GM23338 (cell line): ENCODE results near the gene RFX4. TPM values are rescaled to one million over a fixed set of nuclear protein-coding genes. Genes with fewer than 3 reads are reported as not detected.

ENCODE experiments used
- ATAC-seq: fragments of 200-7000 bp; cut with Tn5 transposase; 3 replicates; pipeline ENCODE4 v1.9.1; 2020
- DNase-seq: peaks from one replicate; pipeline ENCODE4 v3.0.0-alpha.2; 2015; ENCODE audit warnings: low spot score
- H2AFZ ChIP-seq: fragments of 200-600 bp; sonication (generic); 2 replicates; pipeline ENCODE4 v1.8.0; 2016; ENCODE audit warnings: antibody characterized with exemption, mild to moderate bottlenecking, moderate library complexity
- H3F3A ChIP-seq: fragments of 200-600 bp; sonication (generic); replicated peaks from 2 replicates; pipeline ENCODE4 v1.8.0; 2017; ENCODE audit warnings: antibody characterized with exemption, mixed run types, low read depth
- H3K27ac ChIP-seq: fragments of 200-600 bp; sonication (generic); 2 replicates; pipeline ENCODE4 v1.6.1; 2016; ENCODE audit warnings: low read depth
- H3K27me3 ChIP-seq: fragments of 200-600 bp; sonication (generic); 2 replicates; pipeline ENCODE4 v1.8.0; 2016; ENCODE audit warnings: mild to moderate bottlenecking, mixed run types, moderate library complexity; ENCODE audit not compliant: insufficient read depth
- H3K36me3 ChIP-seq: fragments of 200-600 bp; sonication (generic); 2 replicates; pipeline ENCODE4 v1.8.0; 2016; ENCODE audit warnings: mild to moderate bottlenecking; ENCODE audit not compliant: insufficient read depth
- H3K4me1 ChIP-seq: fragments of 200-600 bp; sonication (generic); 2 replicates; pipeline ENCODE4 v1.8.0; 2016; ENCODE audit warnings: mild to moderate bottlenecking, moderate library complexity; ENCODE audit not compliant: insufficient read depth
- H3K4me2 ChIP-seq: fragments of 200-600 bp; sonication (generic); 2 replicates; pipeline ENCODE4 v1.7.1; 2017; ENCODE audit warnings: mixed run types
- H3K4me3 ChIP-seq: fragments of 200-600 bp; sonication (generic); 2 replicates; pipeline ENCODE4 v1.6.1; 2016; ENCODE audit warnings: mixed run types
- H3K79me2 ChIP-seq: fragments of 200-600 bp; sonication (generic); replicated peaks from 2 replicates; pipeline ENCODE4 v1.8.0; 2017; ENCODE audit warnings: mild to moderate bottlenecking; ENCODE audit not compliant: insufficient read depth
- H3K9me2 ChIP-seq: fragments of 200-600 bp; sonication (generic); 2 replicates; pipeline ENCODE4 v1.8.0; 2017; ENCODE audit not compliant: insufficient read depth
- H4K20me1 ChIP-seq: fragments of 200-600 bp; sonication (generic); replicated peaks from 2 replicates; pipeline ENCODE4 v1.8.0; 2017; ENCODE audit warnings: mild to moderate bottlenecking; ENCODE audit not compliant: insufficient read depth
- H3K27ac Mint-ChIP-seq: 2 replicates; pipeline ENCODE4 v1.8.0; 2020; ENCODE audit warnings: inconsistent platforms, mild to moderate bottlenecking, moderate library complexity, mixed read lengths
- H3K27me3 Mint-ChIP-seq: 3 replicates; pipeline ENCODE4 v1.8.0; 2022; ENCODE audit warnings: low read depth, mild to moderate bottlenecking, moderate library complexity, mixed read lengths, inconsistent platforms; ENCODE audit not compliant: insufficient read depth, poor library complexity
- H3K36me3 Mint-ChIP-seq: 3 replicates; pipeline ENCODE4 v1.8.0; 2021; ENCODE audit warnings: low read depth, mild to moderate bottlenecking, inconsistent platforms, moderate library complexity, mixed read lengths
- H3K4me1 Mint-ChIP-seq: 3 replicates; pipeline ENCODE4 v1.8.0; 2020; ENCODE audit warnings: mild to moderate bottlenecking, inconsistent platforms, mixed read lengths
- H3K4me3 Mint-ChIP-seq: 3 replicates; pipeline ENCODE4 v1.8.0; 2021; ENCODE audit warnings: moderate library complexity, mild to moderate bottlenecking, inconsistent platforms, mixed read lengths
- H3K9me3 Mint-ChIP-seq: 3 replicates; pipeline ENCODE4 v1.8.0; 2020; ENCODE audit warnings: moderate library complexity, mild to moderate bottlenecking, inconsistent platforms, mixed read lengths
- CREB1 ChIP-seq: fragments of 250-450 bp; sonication (Bioruptor Pico); IDR thresholded peaks from 2 replicates; pipeline ENCODE4 v1.5.0; 2020; ENCODE audit warnings: low read depth, mild to moderate bottlenecking, moderate library complexity
- CTCF ChIP-seq, 2 experiments: fragments of 200-600 bp in 1 of 2; sonication (generic) in 1 of 2; conservative IDR thresholded peaks; 2 replicates each; pipeline versions ENCODE4 v1.5.1 to v1.6.1; 2016 to 2017; ENCODE audit warnings: antibody characterized with exemption in 2 of 2, low read depth in 2 of 2, mild to moderate bottlenecking in 2 of 2, moderate library complexity in 1 of 2
- EZH2phosphoT487 ChIP-seq: fragments of 200-600 bp; sonication (generic); IDR thresholded peaks from one replicate; pipeline ENCODE4 v1.8.1; 2018; ENCODE audit warnings: antibody characterized with exemption; ENCODE audit not compliant: unreplicated experiment
- JUNB ChIP-seq: IDR thresholded peaks from one replicate; pipeline ENCODE4 v1.6.1; 2016; ENCODE audit warnings: antibody characterized with exemption; ENCODE audit not compliant: unreplicated experiment
- NANOG ChIP-seq: IDR thresholded peaks from 2 replicates; pipeline ENCODE4 v1.6.1; 2016; ENCODE audit warnings: antibody characterized with exemption, borderline replicate concordance
- REST ChIP-seq: IDR thresholded peaks from one replicate; pipeline ENCODE4 v1.6.1; 2018; ENCODE audit warnings: antibody characterized with exemption; ENCODE audit not compliant: unreplicated experiment
- ZNF114 ChIP-seq: fragments of 250-450 bp; sonication (Bioruptor Pico); IDR thresholded peaks from 2 replicates; pipeline ENCODE4 v1.5.0; 2020; ENCODE audit warnings: mild to moderate bottlenecking, moderate library complexity
- ZNF331 ChIP-seq: fragments of 250-450 bp; sonication (Bioruptor Pico); IDR thresholded peaks from 2 replicates; pipeline ENCODE4 v1.5.0; 2020; ENCODE audit warnings: low read depth, mild to moderate bottlenecking, moderate library complexity
- polyA plus RNA-seq: library from polyadenylated mRNA; unstranded; fragments of >200 nt; fragmentation: Nextera tagmentation; extraction: Ambion mirVana; gene quantifications from 2 replicates; pipeline ENCODE4 v1.2.1, GENCODE V29; 2016
- total RNA-seq: library from RNA; depleted of rRNA; stranded (reverse); fragments of >200 nt; shearing (Covaris generic); gene quantifications from 2 replicates; pipeline ENCODE4 v1.2.3, GENCODE V29; 2014
- TF ChIP-seq, protein P1 (sequence below): IDR thresholded peaks from 2 replicates; pipeline ENCODE4 v1.6.1; 2016; ENCODE audit warnings: antibody characterized with exemption

The RFX4 gene
- total and polyA plus RNA-seq, 2 experiments from 2014 or later: 0.23 TPM; not detected in 1

DNA sequence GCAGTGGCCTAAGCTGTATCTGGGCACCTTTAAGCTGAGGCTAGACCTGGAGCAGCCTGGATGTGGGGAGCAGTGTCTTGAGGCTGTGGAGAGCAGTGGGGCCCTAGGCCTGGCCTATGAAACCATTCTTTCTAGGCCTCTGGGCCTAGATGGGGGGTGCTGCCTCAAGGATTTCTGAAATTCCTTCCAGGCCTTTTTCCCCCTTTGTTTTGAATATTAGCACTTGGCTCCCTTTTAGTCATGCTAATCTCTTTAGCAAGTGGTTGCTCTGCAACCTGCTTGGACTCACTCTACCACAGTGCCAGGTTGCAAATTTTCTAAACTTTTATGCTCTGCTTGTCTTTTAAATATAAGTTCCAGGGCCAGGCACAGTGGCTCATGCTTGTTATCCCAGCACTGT lies 41.6 kb upstream of the RFX4 start:
- Histone ChIP-seq H3K9me2 (0 out of 2 replicates have a peak, but pooled peaks cover 8% of the 10 kb centered on the region), H3K27ac (no peak overlapping the region), H3K4me3 (no peak overlapping the region), H3F3A (no peaks in the 10 kb centered on the region), H3K36me3 (no peaks in the 10 kb centered on the region), H3K79me2 (no peaks in the 10 kb centered on the region), H2AFZ (no peak overlapping the region), H3K27me3 (no peaks in the 10 kb centered on the region), H3K4me1 (no peaks in the 10 kb centered on the region), H4K20me1 (no peaks in the 10 kb centered on the region), H3K4me2 (no peak overlapping the region)
- Mint-ChIP-seq H3K27me3 (peaks cover 2% of the 10 kb centered on the region), H3K4me1 (no peaks in the 10 kb centered on the region), H3K36me3 (peaks cover 18% of the 10 kb centered on the region; the same call in 2 of the 3 replicates), H3K4me3 (no peak overlapping the region), H3K27ac (no peak overlapping the region), H3K9me3 (peaks cover 24% of the 10 kb centered on the region)
- TF ChIP-seq, protein P1, sequence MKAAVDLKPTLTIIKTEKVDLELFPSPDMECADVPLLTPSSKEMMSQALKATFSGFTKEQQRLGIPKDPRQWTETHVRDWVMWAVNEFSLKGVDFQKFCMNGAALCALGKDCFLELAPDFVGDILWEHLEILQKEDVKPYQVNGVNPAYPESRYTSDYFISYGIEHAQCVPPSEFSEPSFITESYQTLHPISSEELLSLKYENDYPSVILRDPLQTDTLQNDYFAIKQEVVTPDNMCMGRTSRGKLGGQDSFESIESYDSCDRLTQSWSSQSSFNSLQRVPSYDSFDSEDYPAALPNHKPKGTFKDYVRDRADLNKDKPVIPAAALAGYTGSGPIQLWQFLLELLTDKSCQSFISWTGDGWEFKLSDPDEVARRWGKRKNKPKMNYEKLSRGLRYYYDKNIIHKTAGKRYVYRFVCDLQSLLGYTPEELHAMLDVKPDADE: no peak
- TF ChIP-seq ZNF114: no peak
- TF ChIP-seq CTCF (conservative IDR thresholded peaks at IDR 0.05; ENCODE audit: low read depth in 2 of 2): no peak
- no peak for TF ChIP-seq CREB1 (CRISPR knock-in tag)
- no peak for TF ChIP-seq ZNF331 (CRISPR knock-in tag)
- TF ChIP-seq REST: no peak
- no peak for TF ChIP-seq EZH2phosphoT487
- DNase-seq (peak; percentile 41), ATAC-seq (peak; percentile 68)

DNA sequence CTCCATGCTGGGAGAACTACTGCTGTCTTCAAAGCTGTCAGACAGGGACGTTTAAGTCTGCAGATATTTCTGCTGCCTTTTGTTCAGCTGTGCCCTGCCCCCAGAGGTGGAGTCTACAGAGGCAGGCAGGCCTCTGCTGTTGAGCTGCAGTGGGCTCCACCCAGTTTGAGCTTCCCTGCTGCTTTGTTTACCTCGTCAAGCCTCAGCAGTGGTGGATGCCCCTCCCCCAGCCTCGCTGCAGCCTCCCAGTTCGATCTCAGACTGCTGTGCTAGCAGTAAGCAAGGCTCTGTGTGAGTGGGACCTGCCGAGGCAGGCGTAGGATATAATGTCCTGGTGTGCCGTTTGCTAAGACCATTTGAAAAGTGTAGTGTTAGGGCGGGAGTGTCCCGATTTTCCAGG lies 31.4 kb upstream of the RFX4 start:
- Mint-ChIP-seq H3K27me3 (peaks cover 4% of the 10 kb centered on the region), H3K27ac (no peak overlapping the region), H3K4me1 (no peaks in the 10 kb centered on the region), H3K9me3 (peaks cover 39% of the 10 kb centered on the region), H3K4me3 (no peak overlapping the region), H3K36me3 (peaks cover 20% of the 10 kb centered on the region; the same call in 2 of the 3 replicates)
- no peaks in the 10 kb centered on the region for H3K27me3 ChIP-seq
- ATAC-seq (no peak), DNase-seq (no peak)
- H4K20me1 ChIP-seq: no peaks in the 10 kb centered on the region
- H3K79me2 ChIP-seq: no peaks in the 10 kb centered on the region
- no peak overlapping the region for H2AFZ ChIP-seq
- H3K36me3 ChIP-seq: no peaks in the 10 kb centered on the region
- no peak overlapping the region for H3K4me2 ChIP-seq
- no peaks in the 10 kb centered on the region for H3F3A ChIP-seq
- H3K4me3 ChIP-seq: no peak overlapping the region
- H3K9me2 ChIP-seq: no peaks in the 10 kb centered on the region
- H3K27ac ChIP-seq: no peak overlapping the region
- no peaks in the 10 kb centered on the region for H3K4me1 ChIP-seq
- TF ChIP-seq REST (no peak), JUNB (no peak), ZNF114 (no peak), CTCF (conservative IDR thresholded peaks at IDR 0.05; ENCODE audit: low read depth in 2 of 2) (no peak), NANOG (no peak)
